ENCODE measurements around the gene HECTD4. TPM values are rescaled to one million over a fixed set of nuclear protein-coding genes. Genes with fewer than 3 reads are reported as not detected.

The HECTD4 gene
- total and polyA plus RNA-seq, 9 of the 15 experiments (the other 6 are each of a cell fraction or from before 2014, with no cell fraction given), result 3.5 to 33.3 (median 13.5) TPM

GRCh38 chr12:112270673-112271072, 111.6 kb downstream of the HECTD4 start:
- in situ Hi-C loops (cut with MboI), result no loop called here
- POLR2A ChIA-PET, result no interaction called here

GRCh38 chr12:112266473-112266872, 115.8 kb downstream of the HECTD4 start:
- no peak for DNase-seq (ENCODE audit: extremely low read depth in 1 of 4, low spot score in 3 of 4)
- Histone ChIP-seq H3K36me3 (ENCODE audit: control insufficient read depth, insufficient read depth, low read length) (peaks cover 57% of the 10 kb centered on the region), H2AFZ (ENCODE audit: low read depth, low read length) (no peak overlapping the region), H4K20me1 (replicated peaks; ENCODE audit: control insufficient read depth, insufficient read depth, low read length) (no peaks in the 10 kb centered on the region), H3K9me3 (replicated peaks; ENCODE audit: control insufficient read depth, insufficient read depth, low read depth, low read length) (no peaks in the 10 kb centered on the region), H3K27ac (ENCODE audit: extremely low read depth, low read depth, low read length) (no peak overlapping the region), H3K79me2 (ENCODE audit: control insufficient read depth, insufficient read depth, low read length) (no peaks in the 10 kb centered on the region), H3K4me2 (ENCODE audit: insufficient read depth, low read length) (no peak overlapping the region), H3K9me1 (ENCODE audit: control insufficient read depth, insufficient read depth, low read length) (no peaks in the 10 kb centered on the region), H3K27me3 (ENCODE audit: control insufficient read depth in 2 of 2, insufficient read depth in 2 of 2, low read length in 2 of 2) (no peaks in the 10 kb centered on the region), H3K9ac (ENCODE audit: insufficient read depth in 1 of 2, low read depth in 2 of 2, low read length in 2 of 2) (no peak overlapping the region), H3K4me3 (no peak overlapping the region), H3K4me1 (replicated peaks in 1 of 2; ENCODE audit: control insufficient read depth in 2 of 2, insufficient read depth in 2 of 2, low read length in 2 of 2) (no peaks in the 10 kb centered on the region; a peak in 1 of 5 replicates)
- in situ Hi-C loops (cut with MboI), result no loop called here
- WGBS (ENCODE audit: insufficient coverage, low coverage, missing lambda C conversion rate), result 73% methylated on average over 2 of the region's 2 CpGs
- FAIRE-seq, result peak; percentile 19
- BruUV-seq (replicated peaks), result no TSS peak
- ChIA-PET POLR2A (interaction anchor here (0.7 to 1.4 kb wide), 3 partner anchors 11 to 16 kb away, joined by 3 to 4 read pairs (median 4); no protein-coding TSS in a partner anchor), CTCF (ENCODE audit: low intra/inter-chr PET ratio) (no interaction called here)
- intact Hi-C loops (cut with micrococcal nuclease), result no loop called here
- TF ChIP-seq ZNF121 (CRISPR knock-in tag; conservative IDR thresholded peaks at IDR 0.05) (peak; percentile 68; the same call in 1 of the 2 replicates), ZNF316 (IDR thresholded peaks at IDR 0.05) (peak; percentile 29; the same call in 1 of the 2 replicates), REST (IDR thresholded peaks at IDR 0.05; ENCODE audit: borderline replicate concordance) (no peak), REST (CRISPR knock-in tag; IDR thresholded peaks at IDR 0.05; ENCODE audit: low read depth) (no peak)
- ATAC-seq, result no peak

More at GRCh38 chr12:112270673-112271072, 111.6 kb downstream of the HECTD4 start:
- Histone ChIP-seq H3K4me3 (no peak overlapping the region), H3K36me3 (ENCODE audit: control insufficient read depth, insufficient read depth, low read length) (peaks cover 65% of the 10 kb centered on the region), H4K20me1 (replicated peaks; ENCODE audit: control insufficient read depth, insufficient read depth, low read length) (no peaks in the 10 kb centered on the region), H3K27ac (ENCODE audit: extremely low read depth, low read depth, low read length) (no peak overlapping the region), H3K27me3 (ENCODE audit: control insufficient read depth in 2 of 2, insufficient read depth in 2 of 2, low read length in 2 of 2) (no peaks in the 10 kb centered on the region), H3K4me2 (ENCODE audit: insufficient read depth, low read length) (no peak overlapping the region), H2AFZ (ENCODE audit: low read depth, low read length) (no peak overlapping the region), H3K9me3 (replicated peaks; ENCODE audit: control insufficient read depth, insufficient read depth, low read depth, low read length) (no peaks in the 10 kb centered on the region), H3K4me1 (replicated peaks in 1 of 2; ENCODE audit: control insufficient read depth in 2 of 2, insufficient read depth in 2 of 2, low read length in 2 of 2) (no peaks in the 10 kb centered on the region; a peak in 1 of 5 replicates), H3K79me2 (ENCODE audit: control insufficient read depth, insufficient read depth, low read length) (no peaks in the 10 kb centered on the region), H3K9ac (ENCODE audit: insufficient read depth in 1 of 2, low read depth in 2 of 2, low read length in 2 of 2) (no peak overlapping the region), H3K9me1 (ENCODE audit: control insufficient read depth, insufficient read depth, low read length) (no peaks in the 10 kb centered on the region)
- intact Hi-C loops (cut with micrococcal nuclease), result no loop called here
- BruUV-seq (replicated peaks), result no TSS peak
- no peak for ATAC-seq
- CTCF ChIA-PET (ENCODE audit: low intra/inter-chr PET ratio), result no interaction called here
- FAIRE-seq, result no peak
- WGBS (ENCODE audit: insufficient coverage, low coverage, missing lambda C conversion rate), result 55% methylated on average over 1 of the region's 1 CpG
- TF ChIP-seq GABPA (tag; conservative IDR thresholded peaks at IDR 0.05; ENCODE audit: low read depth) (no peak), POLR3G (IDR thresholded peaks at IDR 0.05; ENCODE audit: extremely low read depth, insufficient read length, insufficient replicate concordance) (no peak), BCOR (IDR thresholded peaks at IDR 0.05) (0 out of 2 replicates have a peak, but pooled peaks have one; percentile 18), ZNF586 (CRISPR knock-in tag; conservative IDR thresholded peaks at IDR 0.05) (no peak), GABPB2 (CRISPR knock-in tag; conservative IDR thresholded peaks at IDR 0.05) (no peak), CHD4 (IDR thresholded peaks at IDR 0.05; ENCODE audit: insufficient read depth, insufficient replicate concordance, low read depth, low read length, poor library complexity, severe bottlenecking) (no peak), NR4A1 (CRISPR knock-in tag; IDR thresholded peaks at IDR 0.05) (no peak), NR4A1 (tag; IDR thresholded peaks at IDR 0.05) (no peak), CCAR2 (IDR thresholded peaks at IDR 0.05; ENCODE audit: low read depth, low read length) (no peak), RBM25 (IDR thresholded peaks at IDR 0.05; ENCODE audit: low read depth, low read length, severe bottlenecking) (peak; percentile 91), DACH1 (IDR thresholded peaks at IDR 0.05; ENCODE audit: partially characterized antibody) (no peak)
- no peak for DNase-seq (ENCODE audit: extremely low read depth in 1 of 4, low spot score in 3 of 4)

Data from K562 (cell line).